H1 (cell line): ENCODE data around the gene GRIA2. TPM values are rescaled to one million over a fixed set of nuclear protein-coding genes. Genes with fewer than 3 reads are reported as not detected.

Source experiments
- CTCF ChIA-PET: fragments of 300-600 bp; sonication (Branson Sonifier 250); formaldehyde crosslinking; loops from one replicate; lab custom pipeline; 2021; ENCODE audit not compliant: partially characterized antibody; lab: Charles Lee
- POLR2A ChIA-PET: fragments of 300-600 bp; sonication (Branson Sonifier 250); formaldehyde crosslinking; loops from one replicate; lab custom pipeline; 2021; ENCODE audit warnings: inconsistent platforms; ENCODE audit not compliant: partially characterized antibody; lab: Charles Lee
- DNase-seq, 2 experiments: peaks; one replicate each; pipeline versions ENCODE4 v3.0.0 to v3.0.0-alpha.2; 2010 to 2022; ENCODE audit warnings: low spot score in 2 of 2, low read depth in 1 of 2, mixed read lengths in 1 of 2
- FAIRE-seq: peaks from 2 replicates; lab custom pipeline; 2011; peaks lifted over from hg19 to GRCh38; lab: Jason Lieb, UNC
- H2AFZ ChIP-seq: 2 replicates; pipeline ENCODE4 v1.8.1; 2012; ENCODE audit warnings: low read length, inconsistent platforms
- H2AK5ac ChIP-seq: 2 replicates; pipeline ENCODE4 v1.6.1; 2013; ENCODE audit warnings: low read depth, low read length
- H2BK120ac ChIP-seq: replicated peaks from 2 replicates; pipeline ENCODE3; 2013; ENCODE audit warnings: low read depth, low read length, inconsistent platforms
- H2BK12ac ChIP-seq: 2 replicates; pipeline ENCODE4 v1.6.1; 2013; ENCODE audit warnings: low read depth, low read length
- H2BK15ac ChIP-seq: 2 replicates; pipeline ENCODE4 v1.6.1; 2013; ENCODE audit warnings: low read length
- H2BK20ac ChIP-seq: 2 replicates; pipeline ENCODE4 v1.6.1; 2013; ENCODE audit warnings: low read length
- H2BK5ac ChIP-seq: 2 replicates; pipeline ENCODE4 v1.6.1; 2013; ENCODE audit warnings: low read depth, low read length
- H3K14ac ChIP-seq: 2 replicates; pipeline ENCODE4 v1.6.1; 2013; ENCODE audit warnings: inconsistent platforms; ENCODE audit not compliant: insufficient read length
- H3K18ac ChIP-seq: 2 replicates; pipeline ENCODE4 v1.6.1; 2013; ENCODE audit warnings: low read length; ENCODE audit errors: extremely low read depth
- H3K23ac ChIP-seq: 2 replicates; pipeline ENCODE4 v1.6.1; 2013; ENCODE audit warnings: inconsistent platforms; ENCODE audit not compliant: insufficient read length
- H3K23me2 ChIP-seq: 2 replicates; pipeline ENCODE4 v1.6.1; 2013; ENCODE audit warnings: low read depth, low read length
- H3K27ac ChIP-seq: 2 replicates; pipeline ENCODE4 v1.6.1; 2011; ENCODE audit warnings: low read depth, low read length, inconsistent platforms
- H3K27me3 ChIP-seq, 4 experiments: replicated peaks in 1 of 4; 1 replicate in 1 of 4; 2 replicates in 3 of 4; pipeline versions ENCODE4 v1.6.1 to v1.8.1; 2011 to 2013; ENCODE audit warnings: low read length in 3 of 4, mild to moderate bottlenecking in 3 of 4, inconsistent platforms in 2 of 4, mixed read lengths in 2 of 4, moderate library complexity in 1 of 4; ENCODE audit not compliant: control insufficient read depth in 3 of 4, insufficient read depth in 3 of 4; ENCODE audit errors: extremely low read depth in 1 of 4
- H3K36me3 ChIP-seq, 4 experiments: 2 replicates each; pipeline versions ENCODE4 v1.6.1 to v1.8.1; 2011 to 2013; ENCODE audit warnings: mild to moderate bottlenecking in 4 of 4, low read length in 3 of 4, moderate library complexity in 2 of 4, control low read depth in 1 of 4, inconsistent platforms in 1 of 4; ENCODE audit not compliant: insufficient read depth in 4 of 4, control insufficient read depth in 2 of 4
- H3K4ac ChIP-seq: replicated peaks from 2 replicates; pipeline ENCODE3; 2013; ENCODE audit warnings: low read length, low read depth, mixed read lengths, inconsistent platforms; ENCODE audit not compliant: insufficient read length
- H3K4me1 ChIP-seq, 4 experiments: replicated peaks in 1 of 4; 1 replicate in 1 of 4; 2 replicates in 3 of 4; pipeline versions ENCODE4 v1.6.1 to v1.8.1; 2011 to 2013; ENCODE audit warnings: low read length in 3 of 4, inconsistent platforms in 2 of 4, mixed read lengths in 1 of 4; ENCODE audit not compliant: insufficient read depth in 4 of 4, control insufficient read depth in 3 of 4
- H3K4me2 ChIP-seq, 2 experiments: 2 replicates each; pipeline versions ENCODE4 v1.6.1 to v1.8.1; 2011 to 2013; ENCODE audit warnings: low read depth in 2 of 2, low read length in 2 of 2, control low read depth in 1 of 2, inconsistent platforms in 1 of 2, mild to moderate bottlenecking in 1 of 2; ENCODE audit not compliant: insufficient read depth in 1 of 2
- H3K4me3 ChIP-seq, 4 experiments: fragments of 200-600, 300-600 bp in 1 of 4; sonication (generic), shearing (Covaris generic), sonication (Bioruptor Twin) in 1 of 4; 2 replicates each; pipeline versions ENCODE4 v1.5.1 to v1.8.1; 2011 to 2016; ENCODE audit warnings: low read length in 4 of 4, low read depth in 3 of 4, control low read depth in 2 of 4, inconsistent platforms in 2 of 4, mild to moderate bottlenecking in 2 of 4, mixed read lengths in 1 of 4, moderate library complexity in 1 of 4; ENCODE audit not compliant: insufficient read depth in 2 of 4; ENCODE audit errors: extremely low read depth in 1 of 4
- H3K56ac ChIP-seq: replicated peaks from 2 replicates; pipeline ENCODE3; 2013; ENCODE audit warnings: low read depth, mild to moderate bottlenecking, mixed read lengths, low read length, inconsistent platforms; ENCODE audit not compliant: insufficient read length
- H3K79me1 ChIP-seq: 2 replicates; pipeline ENCODE4 v1.6.1; 2013; ENCODE audit warnings: low read depth, low read length, control low read depth
- H3K79me2 ChIP-seq, 2 experiments: 2 replicates each; pipeline versions ENCODE4 v1.6.1 to v1.8.1; 2012 to 2013; ENCODE audit warnings: low read length in 2 of 2, mild to moderate bottlenecking in 2 of 2, inconsistent platforms in 1 of 2; ENCODE audit not compliant: insufficient read depth in 2 of 2, control insufficient read depth in 1 of 2
- H3K9ac ChIP-seq, 4 experiments: replicated peaks in 1 of 4; 1 replicate in 1 of 4; 2 replicates in 3 of 4; pipeline versions ENCODE4 v1.6.1 to v1.8.1; 2011 to 2013; ENCODE audit warnings: low read depth in 3 of 4, low read length in 3 of 4, control low read depth in 2 of 4, mild to moderate bottlenecking in 2 of 4, moderate library complexity in 2 of 4, inconsistent platforms in 1 of 4; ENCODE audit errors: extremely low read depth in 1 of 4
- H3K9me3 ChIP-seq, 2 experiments: 2 replicates each; pipeline versions ENCODE4 v1.6.1 to v1.8.1; 2012 to 2013; ENCODE audit warnings: mild to moderate bottlenecking in 2 of 2, moderate library complexity in 2 of 2, control low read depth in 1 of 2, inconsistent platforms in 1 of 2, low read depth in 1 of 2, low read length in 1 of 2, mixed read lengths in 1 of 2; ENCODE audit not compliant: insufficient read depth in 2 of 2
- H4K20me1 ChIP-seq, 2 experiments: replicated peaks in 1 of 2; 2 replicates each; pipeline versions ENCODE3 to v1.8.1; 2011 to 2013; ENCODE audit warnings: inconsistent platforms in 2 of 2, low read length in 2 of 2, mild to moderate bottlenecking in 1 of 2; ENCODE audit not compliant: insufficient read depth in 2 of 2, control insufficient read depth in 1 of 2
- H4K5ac ChIP-seq: 2 replicates; pipeline ENCODE4 v1.6.1; 2013; ENCODE audit warnings: low read length, low read depth, mixed read lengths, inconsistent platforms; ENCODE audit not compliant: insufficient read length
- H4K8ac ChIP-seq: 2 replicates; pipeline ENCODE4 v1.8.0; 2013; ENCODE audit warnings: mild to moderate bottlenecking, moderate library complexity, low read length, inconsistent platforms; ENCODE audit not compliant: insufficient read depth; ENCODE audit errors: extremely low read depth
- H4K91ac ChIP-seq: replicated peaks from 2 replicates; pipeline ENCODE3; 2013; ENCODE audit warnings: low read length, mixed read lengths, inconsistent platforms; ENCODE audit not compliant: insufficient read length
- BCL11A ChIP-seq, 2 experiments: IDR thresholded peaks; one replicate each; pipeline ENCODE4 v1.6.1; 2011; ENCODE audit warnings: low read depth in 2 of 2, low read length in 2 of 2, mild to moderate bottlenecking in 2 of 2
- BRCA1 ChIP-seq: IDR thresholded peaks from 2 replicates; pipeline ENCODE4 v1.6.1; 2012; ENCODE audit warnings: low read depth, low read length, improper control_type of control experiment
- CTBP2 ChIP-seq: IDR thresholded peaks from 2 replicates; pipeline ENCODE4 v1.7.0; 2011; ENCODE audit warnings: borderline replicate concordance, mild to moderate bottlenecking, moderate library complexity, mixed read lengths, low read length; ENCODE audit not compliant: insufficient read depth, insufficient read length
- GABPA ChIP-seq: IDR thresholded peaks from 2 replicates; pipeline ENCODE4 v1.6.1; 2011; ENCODE audit warnings: mild to moderate bottlenecking, low read length, moderate library complexity, borderline replicate concordance; ENCODE audit not compliant: insufficient read depth
- GTF2F1 ChIP-seq: IDR thresholded peaks from 2 replicates; pipeline ENCODE4 v1.6.1; 2012; ENCODE audit warnings: low read depth, low read length, improper control_type of control experiment, borderline replicate concordance
- RNF2 ChIP-seq: fragments of 200-900, 300-1000 bp; sonication (generic); IDR thresholded peaks from 2 replicates; pipeline ENCODE4 v1.7.1; 2016; ENCODE audit warnings: borderline replicate concordance, low read depth, mild to moderate bottlenecking, antibody characterized with exemption, low read length; ENCODE audit not compliant: poor library complexity, severe bottlenecking; ENCODE audit errors: missing control alignments
- SP1 ChIP-seq: IDR thresholded peaks from 2 replicates; pipeline ENCODE4 v1.6.1; 2011; ENCODE audit warnings: low read depth, low read length
- SP4 ChIP-seq: IDR thresholded peaks from 2 replicates; pipeline ENCODE4 v1.6.1; 2012; ENCODE audit warnings: low read length, inconsistent platforms
- TAF1 ChIP-seq: IDR thresholded peaks from 2 replicates; pipeline ENCODE4 v1.6.1; 2011; ENCODE audit warnings: mild to moderate bottlenecking, low read depth, low read length
- ZNF274 ChIP-seq: IDR thresholded peaks from 2 replicates; pipeline ENCODE4 v1.7.0; 2012; ENCODE audit warnings: low read length, borderline replicate concordance; ENCODE audit errors: extremely low read depth
- WGBS, 2 experiments: shearing (Covaris generic) in 1 of 2; methylation state at CpG; one replicate each; pipeline versions ENCODE4 v1.1.6 to v1.1.7; 2013 to 2015; ENCODE audit warnings: low lambda C conversion rate in 2 of 2, mixed read lengths in 2 of 2, inconsistent platforms in 1 of 2, low coverage in 1 of 2, missing lambda C conversion rate in 1 of 2; ENCODE audit not compliant: insufficient replicate concordance in 2 of 2, insufficient coverage in 1 of 2, insufficient read length in 1 of 2; ENCODE audit errors: extremely low coverage in 1 of 2, missing lambda C conversion rate in 1 of 2; 5-methylcytosine and 5-hydroxymethylcytosine counted together
- polyA plus RNA-seq, 7 experiments: library from polyadenylated mRNA; depleted of rRNA in 3 of 7; stranded (reverse) in 5 of 7; unstranded in 2 of 7; fragments of >200 nt in 5 of 7; fragments of 200-250 nt in 2 of 7; gene quantifications; 1 replicate in 5 of 7; 2 replicates in 1 of 7; 4 replicates in 1 of 7; pipeline versions ENCODE4 v1.2.1 to v1.2.3, GENCODE V29; 2011 to 2013; ENCODE audit warnings: missing spikeins in 2 of 7, mixed read lengths in 2 of 7
- total RNA-seq: library from RNA; stranded (reverse); fragmentation: NEBNext Ultra II Directional; extraction: Animal tissue kit (Norgen Biotek cat#: 25700); gene quantifications from 2 replicates; pipeline ENCODE4 v1.2.1, GENCODE V29; 2021
- TF ChIP-seq, protein P1 (sequence below): IDR thresholded peaks from 2 replicates; pipeline ENCODE4 v1.6.1; 2011; ENCODE audit warnings: low read depth, mild to moderate bottlenecking, low read length; ENCODE audit not compliant: insufficient read depth
- TF ChIP-seq, protein P2 (sequence below): IDR thresholded peaks from 2 replicates; pipeline ENCODE4 v1.6.1; 2011; ENCODE audit warnings: low read length, improper control_type of control experiment

GRIA2 gene
- total and polyA plus RNA-seq, 2 of the 8 experiments (the other 6 are each of a cell fraction or from before 2014, with no cell fraction given) = not detected

GRCh38 chr4:157357887-157358286 is 137.4 kb downstream of the GRIA2 start:
- Histone ChIP-seq H2BK12ac (no peak overlapping the region), H3K4me3 (no peak overlapping the region), H3K27me3 (no peaks in the 10 kb centered on the region), H4K8ac (no peak overlapping the region), H2AFZ (no peak overlapping the region), H3K14ac (no peak overlapping the region), H3K9me3 (no peaks in the 10 kb centered on the region), H3K79me1 (no peaks in the 10 kb centered on the region), H3K18ac (no peak overlapping the region), H3K23me2 (no peaks in the 10 kb centered on the region), H3K36me3 (no peaks in the 10 kb centered on the region), H3K23ac (no peak overlapping the region), H3K9ac (no peak overlapping the region), H4K91ac (no peak overlapping the region), H3K4me1 (no peaks in the 10 kb centered on the region; a peak in 1 of 7 replicates), H3K79me2 (no peaks in the 10 kb centered on the region), H4K5ac (no peak overlapping the region), H3K56ac (no peak overlapping the region), H3K4me2 (no peak overlapping the region), H2BK120ac (no peak overlapping the region), H2BK20ac (no peak overlapping the region), H3K4ac (no peak overlapping the region), H3K27ac (no peak overlapping the region), H2BK5ac (no peak overlapping the region), H4K20me1 (no peaks in the 10 kb centered on the region), H2AK5ac (no peak overlapping the region), H2BK15ac (no peak overlapping the region)
- ChIA-PET POLR2A (no interaction called here), CTCF (interaction anchor here (0.6 kb wide), 1 partner anchor 25 kb away, joined by 3 read pairs; no protein-coding TSS in a partner anchor)
- 87% methylated on average over 1 of the region's 1 CpG; no CpG with 5 or more reads in 1 of the 2 experiments for WGBS, 2 experiments
- DNase-seq (no peak), FAIRE-seq (no peak)
- TF ChIP-seq CTBP2 = no peak
- TF ChIP-seq SP1 = no peak
- no peak for TF ChIP-seq SP4
- no peak for TF ChIP-seq ZNF274
- TF ChIP-seq, protein P1, sequence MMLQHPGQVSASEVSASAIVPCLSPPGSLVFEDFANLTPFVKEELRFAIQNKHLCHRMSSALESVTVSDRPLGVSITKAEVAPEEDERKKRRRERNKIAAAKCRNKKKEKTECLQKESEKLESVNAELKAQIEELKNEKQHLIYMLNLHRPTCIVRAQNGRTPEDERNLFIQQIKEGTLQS = no peak
- TF ChIP-seq GTF2F1 = no peak
- no peak for TF ChIP-seq BCL11A (IDR thresholded peaks at IDR 0.05; ENCODE audit: low read depth in 2 of 2, low read length in 2 of 2)
- TF ChIP-seq BRCA1 = no peak
- no peak for TF ChIP-seq GABPA
- TF ChIP-seq RNF2 = no peak
- TF ChIP-seq, protein P2, sequence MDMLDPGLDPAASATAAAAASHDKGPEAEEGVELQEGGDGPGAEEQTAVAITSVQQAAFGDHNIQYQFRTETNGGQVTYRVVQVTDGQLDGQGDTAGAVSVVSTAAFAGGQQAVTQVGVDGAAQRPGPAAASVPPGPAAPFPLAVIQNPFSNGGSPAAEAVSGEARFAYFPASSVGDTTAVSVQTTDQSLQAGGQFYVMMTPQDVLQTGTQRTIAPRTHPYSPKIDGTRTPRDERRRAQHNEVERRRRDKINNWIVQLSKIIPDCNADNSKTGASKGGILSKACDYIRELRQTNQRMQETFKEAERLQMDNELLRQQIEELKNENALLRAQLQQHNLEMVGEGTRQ = no peak
- TF ChIP-seq TAF1 = no peak
